Astrocyte of the cerebellum (primary cell): Measurements from ENCODE around the gene PEPD.

ENCODE experiments used
- DNase-seq: peaks from one replicate; pipeline ENCODE4 v3.0.0-alpha.2; 2011; ENCODE audit warnings: low read depth
- H3K4me3 ChIP-seq: 2 replicates; pipeline ENCODE4 v1.5.1; 2011; ENCODE audit warnings: mild to moderate bottlenecking, low read depth, low read length, moderate library complexity
- CTCF ChIP-seq: IDR thresholded peaks from 2 replicates; pipeline ENCODE4 v1.5.1; 2012; ENCODE audit warnings: low read length, low read depth, moderate library complexity, mild to moderate bottlenecking; ENCODE audit errors: missing control alignments
- in situ Hi-C: cut with HindIII; loops from 2 replicates; pipeline ENCODE4 v1.10.0; 2017; ENCODE audit warnings: low sequenced_read_pairs

Gene PEPD

GRCh38 chr19:33511346-33511745, 10.2 kb downstream of the PEPD start:
- H3K4me3 ChIP-seq = no peak overlapping the region
- no peak for DNase-seq
- in situ Hi-C loops = no loop called here
- TF ChIP-seq CTCF = no peak

GRCh38 chr19:33510462-33511194, 11.0 kb downstream of the PEPD start:
- TF ChIP-seq CTCF = no peak
- H3K4me3 ChIP-seq = no peak overlapping the region
- no peak for DNase-seq
- in situ Hi-C loops = no loop called here

- no peak overlapping the region for H3K4me3 ChIP-seq
- in situ Hi-C loops = no loop called here
- TF ChIP-seq CTCF = no peak
- no peak for DNase-seq
Observed at GRCh38 chr19:33509774-33510173, 11.8 kb downstream of the PEPD start.

GRCh38 chr19:33508941-33509614, 12.5 kb downstream of the PEPD start:
- no peak for TF ChIP-seq CTCF
- no peak for DNase-seq
- in situ Hi-C loops = no loop called here
- H3K4me3 ChIP-seq = no peak overlapping the region

- no peak for TF ChIP-seq CTCF
- no peak overlapping the region for H3K4me3 ChIP-seq
- in situ Hi-C loops = no loop called here
- no peak for DNase-seq
Observed at GRCh38 chr19:33508431-33508830, 13.2 kb downstream of the PEPD start.

GRCh38 chr19:33508009-33508408, 13.6 kb downstream of the PEPD start:
- in situ Hi-C loops = no loop called here
- no peak for DNase-seq
- TF ChIP-seq CTCF = no peak
- H3K4me3 ChIP-seq = no peak overlapping the region
